ENCODE data around the gene KRTAP1-4. TPM values are rescaled to one million over a fixed set of nuclear protein-coding genes. Genes with fewer than 3 reads are reported as not detected.

The KRTAP1-4 gene
- total and polyA plus RNA-seq, 8 donors, result not detected

DNA sequence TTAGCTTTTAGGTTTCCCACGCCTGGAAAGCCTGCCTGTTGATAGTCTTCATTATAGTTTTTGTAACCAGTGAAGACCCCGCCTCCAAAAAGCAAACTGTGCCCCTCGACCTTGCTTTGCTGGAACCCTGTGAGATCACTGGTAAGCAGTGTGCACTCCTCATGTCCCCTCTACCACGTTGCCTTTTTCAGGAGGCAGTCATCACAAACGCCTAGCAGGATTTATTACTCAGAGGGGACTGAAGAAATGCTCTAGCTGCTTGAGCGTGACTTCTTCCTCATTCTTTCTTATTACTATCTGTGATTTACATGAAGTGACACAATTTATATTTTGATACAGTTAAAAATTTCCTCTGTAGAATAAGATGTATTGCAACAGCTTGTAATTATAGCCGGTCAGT lies 14.5 kb downstream of the KRTAP1-4 start:
- TF ChIP-seq, protein P1, sequence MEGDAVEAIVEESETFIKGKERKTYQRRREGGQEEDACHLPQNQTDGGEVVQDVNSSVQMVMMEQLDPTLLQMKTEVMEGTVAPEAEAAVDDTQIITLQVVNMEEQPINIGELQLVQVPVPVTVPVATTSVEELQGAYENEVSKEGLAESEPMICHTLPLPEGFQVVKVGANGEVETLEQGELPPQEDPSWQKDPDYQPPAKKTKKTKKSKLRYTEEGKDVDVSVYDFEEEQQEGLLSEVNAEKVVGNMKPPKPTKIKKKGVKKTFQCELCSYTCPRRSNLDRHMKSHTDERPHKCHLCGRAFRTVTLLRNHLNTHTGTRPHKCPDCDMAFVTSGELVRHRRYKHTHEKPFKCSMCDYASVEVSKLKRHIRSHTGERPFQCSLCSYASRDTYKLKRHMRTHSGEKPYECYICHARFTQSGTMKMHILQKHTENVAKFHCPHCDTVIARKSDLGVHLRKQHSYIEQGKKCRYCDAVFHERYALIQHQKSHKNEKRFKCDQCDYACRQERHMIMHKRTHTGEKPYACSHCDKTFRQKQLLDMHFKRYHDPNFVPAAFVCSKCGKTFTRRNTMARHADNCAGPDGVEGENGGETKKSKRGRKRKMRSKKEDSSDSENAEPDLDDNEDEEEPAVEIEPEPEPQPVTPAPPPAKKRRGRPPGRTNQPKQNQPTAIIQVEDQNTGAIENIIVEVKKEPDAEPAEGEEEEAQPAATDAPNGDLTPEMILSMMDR (IDR thresholded peaks at IDR 0.05), result no peak
- no peak for ATAC-seq
- intact Hi-C loops (cut with DNase I), result no loop called here
- no peak for DNase-seq
- Histone ChIP-seq H3K27me3 (no peaks in the 10 kb centered on the region), H3K27ac (no peak overlapping the region), H3K36me3 (no peaks in the 10 kb centered on the region), H3K9me3 (no peaks in the 10 kb centered on the region), H3K4me1 (no peaks in the 10 kb centered on the region), H3K4me3 (no peak overlapping the region)

DNA sequence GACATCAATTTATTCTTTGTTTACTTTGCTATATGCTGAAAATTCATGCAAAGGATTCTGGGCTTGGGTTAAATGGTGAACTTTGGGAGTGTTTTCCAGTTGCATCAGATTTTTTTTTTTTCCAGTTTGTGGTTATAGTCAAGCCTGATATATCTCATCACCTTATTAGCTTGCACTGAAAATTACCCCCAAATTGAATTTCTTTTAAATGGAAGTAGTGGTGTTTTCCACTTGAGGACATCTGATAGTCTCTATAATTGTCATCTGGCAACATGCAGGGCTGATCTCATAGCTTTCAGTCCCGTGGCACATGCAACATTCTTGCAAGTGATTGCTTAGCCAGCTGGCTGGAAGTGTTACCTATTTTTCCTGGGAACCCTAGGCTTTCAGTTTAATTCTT lies 16.4 kb downstream of the KRTAP1-4 start:
- DNase-seq (no peak), ATAC-seq (no peak)
- Histone ChIP-seq H3K4me3 (no peak overlapping the region), H3K36me3 (no peaks in the 10 kb centered on the region), H3K27ac (no peak overlapping the region), H3K4me1 (no peaks in the 10 kb centered on the region), H3K27me3 (no peaks in the 10 kb centered on the region), H3K9me3 (no peaks in the 10 kb centered on the region)
- intact Hi-C loops (cut with DNase I), result no loop called here
- TF ChIP-seq, protein P1 (IDR thresholded peaks at IDR 0.05), result no peak

DNA sequence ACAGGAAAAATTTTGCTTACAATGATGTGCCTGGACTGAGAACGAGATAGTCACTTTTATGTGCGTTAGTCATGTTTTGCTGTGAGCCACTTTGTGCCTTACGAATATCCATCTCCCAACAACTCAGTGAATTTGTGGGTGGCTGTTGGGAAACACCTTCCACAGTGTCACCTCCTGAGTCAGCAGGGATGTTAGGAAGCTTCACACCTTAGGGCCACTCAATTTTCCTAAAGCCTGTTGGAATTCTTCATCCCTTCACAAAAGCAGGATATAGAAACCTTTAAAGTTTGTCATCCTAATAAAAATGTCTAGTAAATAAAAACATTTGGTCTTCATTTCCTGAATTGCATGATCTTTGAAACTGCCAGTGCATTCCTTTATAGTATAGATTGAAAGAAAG lies 16.8 kb downstream of the KRTAP1-4 start:
- intact Hi-C loops (cut with DNase I), result no loop called here
- Histone ChIP-seq H3K27ac (no peak overlapping the region), H3K9me3 (no peaks in the 10 kb centered on the region), H3K36me3 (no peaks in the 10 kb centered on the region), H3K4me3 (no peak overlapping the region), H3K27me3 (no peaks in the 10 kb centered on the region), H3K4me1 (no peaks in the 10 kb centered on the region)
- no peak for DNase-seq
- ATAC-seq, result no peak
- TF ChIP-seq, protein P1 (IDR thresholded peaks at IDR 0.05), result no peak

DNA sequence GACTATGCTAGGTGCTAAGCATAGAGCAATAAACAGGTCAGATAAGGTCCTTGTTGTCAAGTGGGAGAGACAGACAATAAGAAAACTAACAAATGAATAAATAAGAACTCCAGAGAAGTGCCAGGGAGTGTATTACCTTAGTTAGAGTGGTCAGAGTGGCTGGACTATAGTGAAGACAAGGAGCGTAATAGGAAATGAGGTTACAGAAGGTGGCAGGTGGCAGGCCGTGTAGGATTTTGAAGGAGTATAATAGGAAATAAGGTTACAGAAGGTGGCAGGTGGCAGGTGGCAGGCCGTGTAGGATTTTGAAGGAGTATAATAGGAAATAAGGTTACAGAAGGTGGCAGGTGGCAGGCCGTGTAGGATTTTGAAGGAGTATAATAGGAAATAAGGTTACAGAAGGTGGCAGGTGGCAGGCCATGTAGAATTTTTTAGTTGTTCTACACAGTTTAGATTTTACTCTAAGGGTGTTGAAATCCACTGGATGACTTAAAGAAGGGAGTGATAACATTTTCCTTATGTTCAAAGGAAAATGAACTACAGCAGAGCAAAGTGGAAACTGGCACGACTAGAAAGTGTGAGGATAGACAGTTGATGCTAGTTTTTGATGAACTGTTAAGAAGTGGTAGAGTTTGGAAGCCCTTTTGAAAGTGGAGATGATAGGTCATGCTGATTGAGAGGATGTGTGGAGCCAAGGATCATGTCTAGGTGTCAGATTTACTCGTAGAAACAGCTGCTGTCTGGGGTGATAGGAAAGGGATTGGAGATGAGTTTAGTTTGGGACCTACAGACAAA lies 17.5 kb downstream of the KRTAP1-4 start:
- Histone ChIP-seq H3K27ac (no peak overlapping the region), H3K27me3 (no peaks in the 10 kb centered on the region), H3K4me1 (no peaks in the 10 kb centered on the region), H3K36me3 (no peaks in the 10 kb centered on the region), H3K4me3 (no peak overlapping the region), H3K9me3 (no peaks in the 10 kb centered on the region)
- DNase-seq (no peak), ATAC-seq (no peak)
- intact Hi-C loops (cut with DNase I), result no loop called here
- TF ChIP-seq, protein P1 (IDR thresholded peaks at IDR 0.05), result no peak

DNA sequence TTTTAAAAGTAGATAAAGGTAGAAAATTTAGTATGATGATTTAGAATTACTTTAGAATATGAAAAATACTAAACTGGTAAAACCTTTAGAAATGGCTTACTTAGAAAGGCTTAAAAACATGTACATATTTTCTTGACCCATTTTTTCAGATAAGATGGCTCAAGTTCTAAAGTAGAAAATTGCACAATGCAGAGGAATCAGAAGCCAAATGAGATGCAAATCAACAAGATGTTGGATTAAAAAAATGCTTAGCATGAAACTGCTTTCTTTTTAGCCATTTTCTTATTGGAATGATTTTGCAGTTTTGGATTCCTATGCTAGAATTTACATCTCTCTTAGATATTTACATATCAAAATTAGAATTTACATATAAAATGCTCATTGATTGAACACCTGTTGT lies 19.6 kb downstream of the KRTAP1-4 start:
- no peak for ATAC-seq
- intact Hi-C loops (cut with DNase I), result no loop called here
- Histone ChIP-seq H3K9me3 (no peaks in the 10 kb centered on the region), H3K4me3 (no peak overlapping the region), H3K27ac (no peak overlapping the region), H3K27me3 (no peaks in the 10 kb centered on the region), H3K4me1 (no peaks in the 10 kb centered on the region), H3K36me3 (no peaks in the 10 kb centered on the region)
- TF ChIP-seq, protein P1 (IDR thresholded peaks at IDR 0.05), result no peak
- no peak for DNase-seq
